ENCODE data around the gene PUM1.
A peak's percentile ranks its signal among the peaks of the same experiment; 100 is the strongest.

The PUM1 gene

DNA sequence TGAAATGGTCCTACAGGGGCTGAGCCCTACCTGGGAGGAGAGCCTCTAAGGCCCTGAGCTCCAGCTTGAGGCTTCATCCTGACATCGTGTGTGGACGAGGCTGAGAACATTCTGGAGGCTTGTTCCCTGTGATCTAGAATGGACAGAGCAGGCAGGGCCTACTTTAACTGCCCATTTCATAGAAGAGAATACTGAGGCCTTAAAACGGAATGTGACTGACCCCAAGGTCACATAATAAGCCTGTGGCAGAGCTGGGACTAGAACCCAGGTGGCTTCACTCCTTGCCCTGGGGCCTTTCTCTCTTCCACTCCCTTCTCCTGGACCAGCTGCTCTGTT is 151.0 kb downstream of the PUM1 start:
- no peaks in the 10 kb centered on the region for H3K27me3 ChIP-seq (ENCODE audit: insufficient read depth, low read length)
- peak overlapping the region; percentile 36 for H3K14ac ChIP-seq (ENCODE audit: low read length)
- no peak for DNase-seq
- no peak overlapping the region for H2AFZ ChIP-seq (ENCODE audit: insufficient read depth, low read length, poor library complexity)
- H4K8ac ChIP-seq (ENCODE audit: low read depth, low read length), result no peak overlapping the region
- no peak overlapping the region for H3K27ac ChIP-seq (ENCODE audit: low read depth, low read length)
- no peaks in the 10 kb centered on the region for H3K36me3 ChIP-seq (ENCODE audit: control insufficient read depth in 1 of 2, insufficient read depth in 2 of 2, low read length in 2 of 2)
- no peak overlapping the region for H4K12ac ChIP-seq (ENCODE audit: low read depth, low read length)
- H3K4me2 ChIP-seq (ENCODE audit: low read length), result no peak overlapping the region
- no peak overlapping the region for H3K4ac ChIP-seq (ENCODE audit: low read depth, low read length)
- no peak overlapping the region for H3K23ac ChIP-seq (ENCODE audit: low read length)
- peaks cover 2% of the 10 kb centered on the region for H3K79me2 ChIP-seq (ENCODE audit: control insufficient read depth, insufficient read depth, low read length, poor library complexity)
- no peak overlapping the region for H3K4me3 ChIP-seq (ENCODE audit: low read depth, low read length)
- peaks cover 29 to 35% of the 10 kb centered on the region in 2 experiments for H3K4me1 ChIP-seq (ENCODE audit: control insufficient read depth in 1 of 2, insufficient read depth in 2 of 2, low read length in 2 of 2)
- H3K9me3 ChIP-seq (ENCODE audit: insufficient read depth, low read depth, low read length), result no peaks in the 10 kb centered on the region
- peak overlapping the region; percentile 32 for H2BK12ac ChIP-seq (ENCODE audit: low read length)
- no peak overlapping the region for H2BK5ac ChIP-seq (ENCODE audit: low read depth, low read length, poor library complexity)
- peak overlapping the region; percentile 47 for H3K18ac ChIP-seq (ENCODE audit: low read length)
- H2BK120ac ChIP-seq (ENCODE audit: insufficient read depth, low read length, poor library complexity), result peak overlapping the region; percentile 47
- WGBS (ENCODE audit: extremely low coverage, insufficient coverage, insufficient read length), result no CpG with 5 or more reads among the region's 3 CpGs
- peaks cover 23% of the 10 kb centered on the region for H3K79me1 ChIP-seq (ENCODE audit: low read length)
- peak overlapping the region; percentile 52 for H4K91ac ChIP-seq (ENCODE audit: low read depth, low read length)
- H3K9ac ChIP-seq (ENCODE audit: low read length), result no peak overlapping the region
- no peak overlapping the region for H2AK5ac ChIP-seq (ENCODE audit: low read length)

- H3K18ac ChIP-seq (ENCODE audit: low read length), result peak overlapping the region; percentile 13
- no peak overlapping the region for H3K4me3 ChIP-seq (ENCODE audit: low read depth, low read length)
- H4K12ac ChIP-seq (ENCODE audit: low read depth, low read length), result no peak overlapping the region
- no peak overlapping the region for H3K4me2 ChIP-seq (ENCODE audit: low read length)
- H2BK120ac ChIP-seq (ENCODE audit: insufficient read depth, low read length, poor library complexity), result peak overlapping the region; percentile 62
- no peak overlapping the region for H3K23ac ChIP-seq (ENCODE audit: low read length)
- peak overlapping the region; percentile 52 for H4K91ac ChIP-seq (ENCODE audit: low read depth, low read length)
- H3K79me2 ChIP-seq (ENCODE audit: control insufficient read depth, insufficient read depth, low read length, poor library complexity), result peaks cover 4% of the 10 kb centered on the region
- H3K9ac ChIP-seq (ENCODE audit: low read length), result no peak overlapping the region
- peaks cover 27 to 33% of the 10 kb centered on the region in 2 experiments for H3K4me1 ChIP-seq (ENCODE audit: control insufficient read depth in 1 of 2, insufficient read depth in 2 of 2, low read length in 2 of 2)
- H3K4ac ChIP-seq (ENCODE audit: low read depth, low read length), result peak overlapping the region; percentile 6
- no peaks in the 10 kb centered on the region for H3K9me3 ChIP-seq (ENCODE audit: insufficient read depth, low read depth, low read length)
- no CpG with 5 or more reads among the region's 10 CpGs for WGBS (ENCODE audit: extremely low coverage, insufficient coverage, insufficient read length)
- H2BK12ac ChIP-seq (ENCODE audit: low read length), result peak overlapping the region; percentile 23
- peak in 1 of 2 donors; percentile 12 for DNase-seq
- H3K27ac ChIP-seq (ENCODE audit: low read depth, low read length), result peak overlapping the region; percentile 49
- H2BK5ac ChIP-seq (ENCODE audit: low read depth, low read length, poor library complexity), result peak overlapping the region; percentile 11
- H2AK5ac ChIP-seq (ENCODE audit: low read length), result peak overlapping the region; percentile 21
- H3K27me3 ChIP-seq (ENCODE audit: insufficient read depth, low read length), result no peaks in the 10 kb centered on the region
- no peaks in the 10 kb centered on the region for H3K36me3 ChIP-seq (ENCODE audit: control insufficient read depth in 1 of 2, insufficient read depth in 2 of 2, low read length in 2 of 2)
- no peak overlapping the region for H2AFZ ChIP-seq (ENCODE audit: insufficient read depth, low read length, poor library complexity)
- peaks cover 28% of the 10 kb centered on the region for H3K79me1 ChIP-seq (ENCODE audit: low read length)
- peak overlapping the region; percentile 23 for H4K8ac ChIP-seq (ENCODE audit: low read depth, low read length)
- H3K14ac ChIP-seq (ENCODE audit: low read length), result peak overlapping the region; percentile 18
Observed at GRCh38 chr1:30912913-30913652, 152.4 kb downstream of the PUM1 start.

DNA sequence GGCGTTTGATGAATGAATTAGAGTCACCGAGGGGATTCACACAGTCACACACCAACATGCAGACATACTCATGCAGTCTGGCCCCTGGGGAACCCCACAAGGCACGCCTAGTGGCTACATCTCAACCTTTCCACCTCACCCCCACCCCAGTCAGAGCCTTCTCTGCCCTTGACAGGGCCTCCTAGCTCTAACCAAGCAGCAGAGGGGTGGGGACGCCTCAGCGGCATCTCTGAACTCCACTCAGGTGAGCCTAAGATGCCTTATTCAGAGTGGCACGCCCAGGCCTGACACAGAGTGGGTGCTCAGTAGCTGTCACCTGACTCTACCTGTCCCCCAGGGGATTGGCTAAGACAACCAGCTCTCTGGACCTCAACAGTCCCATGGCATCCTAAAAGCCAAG is 153.3 kb downstream of the PUM1 start:
- peaks cover 32% of the 10 kb centered on the region for H3K79me1 ChIP-seq (ENCODE audit: low read length)
- WGBS (ENCODE audit: extremely low coverage, insufficient coverage, insufficient read length), result no CpG with 5 or more reads among the region's 6 CpGs
- no peak overlapping the region for H2AFZ ChIP-seq (ENCODE audit: insufficient read depth, low read length, poor library complexity)
- peak overlapping the region; percentile 10 for H3K18ac ChIP-seq (ENCODE audit: low read length)
- H2BK12ac ChIP-seq (ENCODE audit: low read length), result peak overlapping the region; percentile 67
- no peaks in the 10 kb centered on the region for H3K9me3 ChIP-seq (ENCODE audit: insufficient read depth, low read depth, low read length)
- peak overlapping the region; percentile 72 for H4K91ac ChIP-seq (ENCODE audit: low read depth, low read length)
- H3K4me3 ChIP-seq (ENCODE audit: low read depth, low read length), result no peak overlapping the region
- H3K4me1 ChIP-seq (ENCODE audit: control insufficient read depth in 1 of 2, insufficient read depth in 2 of 2, low read length in 2 of 2), result peaks cover 33 to 40% of the 10 kb centered on the region in 2 experiments
- peak overlapping the region; percentile 24 for H3K27ac ChIP-seq (ENCODE audit: low read depth, low read length)
- no peak overlapping the region for H3K4ac ChIP-seq (ENCODE audit: low read depth, low read length)
- H3K79me2 ChIP-seq (ENCODE audit: control insufficient read depth, insufficient read depth, low read length, poor library complexity), result peaks cover 11% of the 10 kb centered on the region
- H3K27me3 ChIP-seq (ENCODE audit: insufficient read depth, low read length), result no peaks in the 10 kb centered on the region
- no peak overlapping the region for H4K8ac ChIP-seq (ENCODE audit: low read depth, low read length)
- H4K12ac ChIP-seq (ENCODE audit: low read depth, low read length), result no peak overlapping the region
- no peak for DNase-seq
- H2AK5ac ChIP-seq (ENCODE audit: low read length), result peak overlapping the region; percentile 45
- no peaks in the 10 kb centered on the region for H3K36me3 ChIP-seq (ENCODE audit: control insufficient read depth in 1 of 2, insufficient read depth in 2 of 2, low read length in 2 of 2)
- H3K14ac ChIP-seq (ENCODE audit: low read length), result peak overlapping the region; percentile 18
- H3K4me2 ChIP-seq (ENCODE audit: low read length), result no peak overlapping the region
- H3K23ac ChIP-seq (ENCODE audit: low read length), result no peak overlapping the region
- H2BK5ac ChIP-seq (ENCODE audit: low read depth, low read length, poor library complexity), result peak overlapping the region; percentile 42
- H3K9ac ChIP-seq (ENCODE audit: low read length), result no peak overlapping the region
- peak overlapping the region; percentile 5 for H2BK120ac ChIP-seq (ENCODE audit: insufficient read depth, low read length, poor library complexity)

DNA sequence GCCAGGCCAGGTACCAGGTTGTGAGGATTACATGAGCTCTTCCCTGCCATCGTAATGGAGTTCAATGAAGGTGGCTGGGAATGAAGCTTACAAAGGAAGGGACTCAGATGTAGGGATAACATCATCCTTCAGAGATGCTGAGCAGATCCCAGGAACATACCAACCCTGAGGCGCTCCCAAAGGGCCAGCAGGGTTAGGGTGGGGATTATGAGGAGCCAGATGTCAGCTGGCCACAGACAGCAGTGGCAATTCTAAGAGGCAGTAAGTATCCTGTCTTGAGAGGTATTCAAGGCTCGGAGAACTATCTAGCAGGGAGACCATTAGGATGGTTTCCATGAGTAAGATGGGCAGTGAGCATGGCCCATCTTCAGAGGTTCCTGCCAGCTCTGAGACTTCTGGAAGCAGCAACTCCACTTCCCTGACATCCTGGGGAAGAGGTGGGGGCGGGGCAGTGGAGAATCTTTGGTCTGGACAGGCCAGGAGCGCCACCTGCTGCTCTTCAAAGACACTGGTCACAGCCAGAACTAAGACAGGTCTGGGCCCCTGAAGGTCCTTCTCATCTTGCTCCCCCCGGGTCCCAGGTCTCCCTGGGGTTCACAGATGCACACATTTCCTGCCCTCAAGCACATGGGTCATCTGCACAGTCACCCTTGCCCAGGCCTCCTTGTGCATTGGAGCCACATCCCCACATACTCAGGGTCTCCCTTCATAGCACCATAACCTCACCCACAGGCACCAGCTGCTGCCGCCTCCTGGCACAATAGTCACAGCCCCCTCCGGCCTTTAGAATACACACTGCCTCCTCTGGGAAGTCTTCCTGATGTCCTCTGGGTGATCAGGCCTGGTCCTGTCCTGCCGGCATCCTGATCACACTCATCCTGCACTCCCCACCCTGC is 154.2 kb downstream of the PUM1 start:
- H4K91ac ChIP-seq (ENCODE audit: low read depth, low read length), result peak overlapping the region; percentile 29
- peaks cover 11% of the 10 kb centered on the region for H3K79me2 ChIP-seq (ENCODE audit: control insufficient read depth, insufficient read depth, low read length, poor library complexity)
- H3K4ac ChIP-seq (ENCODE audit: low read depth, low read length), result no peak overlapping the region
- peak overlapping the region; percentile 7 for H2AK5ac ChIP-seq (ENCODE audit: low read length)
- no peaks in the 10 kb centered on the region for H3K27me3 ChIP-seq (ENCODE audit: insufficient read depth, low read length)
- H2BK5ac ChIP-seq (ENCODE audit: low read depth, low read length, poor library complexity), result peak overlapping the region; percentile 13
- DNase-seq, result peak; percentile 84 to 86
- no peak overlapping the region for H3K4me3 ChIP-seq (ENCODE audit: low read depth, low read length)
- H3K27ac ChIP-seq (ENCODE audit: low read depth, low read length), result no peak overlapping the region
- H2BK12ac ChIP-seq (ENCODE audit: low read length), result peak overlapping the region; percentile 67
- H4K12ac ChIP-seq (ENCODE audit: low read depth, low read length), result no peak overlapping the region
- H4K8ac ChIP-seq (ENCODE audit: low read depth, low read length), result no peak overlapping the region
- peaks cover 37 to 43% of the 10 kb centered on the region in 2 experiments for H3K4me1 ChIP-seq (ENCODE audit: control insufficient read depth in 1 of 2, insufficient read depth in 2 of 2, low read length in 2 of 2)
- peak overlapping the region; percentile 9 for H2BK120ac ChIP-seq (ENCODE audit: insufficient read depth, low read length, poor library complexity)
- no peak overlapping the region for H3K9ac ChIP-seq (ENCODE audit: low read length)
- whole genome bisulfite sequencing (ENCODE audit: extremely low coverage, insufficient coverage, insufficient read length), result no CpG with 5 or more reads among the region's 9 CpGs
- no peak overlapping the region for H3K18ac ChIP-seq (ENCODE audit: low read length)
- peaks cover 32% of the 10 kb centered on the region for H3K79me1 ChIP-seq (ENCODE audit: low read length)
- no peak overlapping the region for H2AFZ ChIP-seq (ENCODE audit: insufficient read depth, low read length, poor library complexity)
- H3K4me2 ChIP-seq (ENCODE audit: low read length), result no peak overlapping the region
- no peak overlapping the region for H3K14ac ChIP-seq (ENCODE audit: low read length)
- no peak overlapping the region for H3K23ac ChIP-seq (ENCODE audit: low read length)
- H3K36me3 ChIP-seq (ENCODE audit: control insufficient read depth in 1 of 2, insufficient read depth in 2 of 2, low read length in 2 of 2), result no peaks in the 10 kb centered on the region
- no peaks in the 10 kb centered on the region for H3K9me3 ChIP-seq (ENCODE audit: insufficient read depth, low read depth, low read length)

Data from trophoblast cell (in vitro differentiated cells and primary cell).